GM12872 (cell line): ENCODE data around the gene MAP3K4.

Experiments
- TF ChIP-seq, protein P1 (sequence below): IDR thresholded peaks from 3 replicates; pipeline ENCODE4 v1.5.1; 2011; ENCODE audit warnings: low read depth, mild to moderate bottlenecking, low read length, moderate library complexity; ENCODE audit not compliant: insufficient read depth

The MAP3K4 gene

DNA sequence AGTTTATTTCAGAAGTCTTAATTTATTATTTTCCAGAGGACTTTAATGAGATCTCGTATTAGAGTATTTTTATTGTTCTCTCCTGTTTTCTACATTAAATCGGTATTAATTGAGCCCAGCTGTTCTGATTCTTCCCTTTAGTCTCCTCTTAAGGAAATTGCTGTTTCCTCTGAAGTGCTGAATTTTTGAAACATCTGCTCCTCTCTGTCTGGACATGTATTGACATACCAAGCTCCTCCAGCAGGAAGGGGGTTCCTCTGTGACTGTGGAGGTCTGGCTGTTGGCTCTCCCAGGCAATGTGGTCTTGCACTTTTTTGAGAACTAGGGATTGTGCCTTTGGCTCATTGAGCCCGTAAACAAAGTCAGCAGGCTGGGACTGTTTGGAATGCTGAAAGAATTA is 74.9 kb downstream of the MAP3K4 start:
- TF ChIP-seq, protein P1, sequence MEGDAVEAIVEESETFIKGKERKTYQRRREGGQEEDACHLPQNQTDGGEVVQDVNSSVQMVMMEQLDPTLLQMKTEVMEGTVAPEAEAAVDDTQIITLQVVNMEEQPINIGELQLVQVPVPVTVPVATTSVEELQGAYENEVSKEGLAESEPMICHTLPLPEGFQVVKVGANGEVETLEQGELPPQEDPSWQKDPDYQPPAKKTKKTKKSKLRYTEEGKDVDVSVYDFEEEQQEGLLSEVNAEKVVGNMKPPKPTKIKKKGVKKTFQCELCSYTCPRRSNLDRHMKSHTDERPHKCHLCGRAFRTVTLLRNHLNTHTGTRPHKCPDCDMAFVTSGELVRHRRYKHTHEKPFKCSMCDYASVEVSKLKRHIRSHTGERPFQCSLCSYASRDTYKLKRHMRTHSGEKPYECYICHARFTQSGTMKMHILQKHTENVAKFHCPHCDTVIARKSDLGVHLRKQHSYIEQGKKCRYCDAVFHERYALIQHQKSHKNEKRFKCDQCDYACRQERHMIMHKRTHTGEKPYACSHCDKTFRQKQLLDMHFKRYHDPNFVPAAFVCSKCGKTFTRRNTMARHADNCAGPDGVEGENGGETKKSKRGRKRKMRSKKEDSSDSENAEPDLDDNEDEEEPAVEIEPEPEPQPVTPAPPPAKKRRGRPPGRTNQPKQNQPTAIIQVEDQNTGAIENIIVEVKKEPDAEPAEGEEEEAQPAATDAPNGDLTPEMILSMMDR: no peak

DNA sequence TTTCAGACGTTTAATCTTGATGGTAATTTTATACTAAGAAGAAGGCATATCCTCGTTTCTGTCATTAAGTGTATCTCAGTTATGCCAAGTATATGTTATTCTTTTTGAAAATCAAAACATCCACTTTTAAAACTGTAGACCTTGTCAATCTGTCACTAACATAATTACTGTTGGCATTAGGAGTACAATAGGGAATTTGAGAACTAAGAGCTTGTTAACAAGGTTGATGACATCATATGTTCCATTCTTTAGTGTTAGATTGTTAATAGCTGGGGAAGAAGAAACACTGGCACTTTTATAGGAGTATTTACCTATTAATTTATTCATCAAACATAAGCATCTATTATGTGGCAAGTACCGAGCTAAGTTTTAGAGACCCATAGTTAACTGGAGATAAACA is 76.2 kb downstream of the MAP3K4 start:
- TF ChIP-seq, protein P1: no peak

DNA sequence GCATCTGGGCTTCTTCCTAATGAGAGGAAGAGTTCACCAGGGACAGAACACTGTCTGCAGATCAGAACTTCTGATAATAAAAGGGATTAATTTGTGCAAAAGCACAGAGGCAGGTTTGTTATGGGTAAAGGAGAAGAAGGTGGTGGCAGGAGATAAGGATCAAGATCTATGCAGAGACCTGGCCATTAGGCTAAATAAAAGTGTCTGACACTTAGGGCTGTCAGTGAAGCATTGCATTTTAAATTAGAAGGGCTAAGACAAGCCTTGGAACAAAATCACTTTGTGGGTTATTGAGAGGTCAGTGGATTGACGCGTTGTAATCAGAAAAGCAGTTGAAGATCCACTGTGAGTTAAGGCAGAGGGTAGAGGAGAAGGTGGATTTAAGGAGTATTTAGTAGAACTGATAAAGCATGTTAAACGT is 76.8 kb downstream of the MAP3K4 start:
- TF ChIP-seq, protein P1: no peak

DNA sequence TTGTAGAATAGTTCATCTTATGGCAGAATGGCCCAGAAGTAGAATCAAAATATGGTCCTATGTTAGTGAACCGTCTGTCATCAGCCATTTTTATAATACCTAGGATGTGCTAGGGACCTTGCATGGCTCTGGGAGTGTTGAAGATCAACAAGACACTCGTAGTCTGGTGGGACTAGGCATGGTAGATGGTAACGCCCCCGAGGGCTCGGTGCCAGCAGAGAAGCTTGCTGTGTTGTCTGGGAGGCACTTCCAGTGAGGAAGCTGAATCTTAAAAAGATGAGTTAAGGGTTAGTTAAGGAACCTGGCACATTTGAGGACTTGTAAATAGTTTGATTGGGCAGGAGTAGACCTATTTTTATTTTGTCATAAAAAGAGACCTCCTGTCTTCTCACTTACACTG is 82.4 kb downstream of the MAP3K4 start:
- TF ChIP-seq, protein P1: no peak

DNA sequence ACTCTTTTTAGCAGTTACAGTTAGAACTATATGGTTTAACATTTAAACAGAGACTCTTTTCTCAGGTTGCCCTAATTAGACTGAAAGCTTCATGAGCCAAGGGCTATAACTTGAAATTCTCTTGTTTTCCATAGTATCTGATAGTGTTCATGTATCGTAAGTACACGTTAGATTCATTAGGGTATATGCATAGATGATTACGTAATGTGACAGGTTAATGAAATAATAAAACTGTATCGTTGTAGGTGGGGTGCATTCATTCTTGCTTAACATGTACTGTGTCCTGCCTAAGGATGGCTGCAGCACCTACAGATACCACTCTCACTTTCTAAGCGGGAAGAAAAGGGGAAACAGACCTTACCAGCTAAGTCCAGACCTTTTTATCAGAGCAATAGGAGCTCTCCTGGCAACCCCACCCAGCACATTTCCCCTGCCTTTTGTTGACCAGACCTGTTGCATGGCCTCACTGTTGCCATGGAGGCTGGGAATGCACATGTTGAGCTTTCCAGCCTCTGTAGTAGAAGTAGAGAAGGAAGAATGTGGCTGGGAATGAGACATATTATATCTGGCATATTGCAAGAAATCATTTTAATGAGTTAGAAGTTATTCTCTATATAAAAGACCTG is 83.0 kb downstream of the MAP3K4 start:
- TF ChIP-seq, protein P1: no peak

DNA sequence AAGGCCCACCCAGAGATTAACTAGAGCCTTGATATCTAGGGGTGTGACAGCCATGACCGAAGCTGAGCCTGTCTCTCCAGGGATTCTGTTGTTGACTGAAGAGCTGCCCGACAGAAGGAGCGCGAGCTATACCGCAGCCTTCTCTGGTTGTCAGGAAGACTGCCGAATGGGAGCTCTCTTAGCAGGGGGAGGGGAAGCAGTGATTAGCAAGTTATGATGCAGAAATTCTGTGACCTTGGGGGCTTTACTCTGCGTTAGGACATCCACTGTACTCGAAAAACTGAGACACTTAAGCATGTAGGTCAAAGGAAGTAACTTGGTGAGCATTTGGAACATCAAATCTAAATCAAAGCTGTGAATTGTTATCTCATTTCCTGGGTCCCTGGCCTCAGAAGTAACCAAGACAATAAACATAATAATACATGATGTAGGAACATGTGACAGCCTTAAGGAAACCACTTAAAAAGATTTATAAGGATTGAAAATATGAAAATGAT is 84.7 kb downstream of the MAP3K4 start:
- TF ChIP-seq, protein P1: no peak

DNA sequence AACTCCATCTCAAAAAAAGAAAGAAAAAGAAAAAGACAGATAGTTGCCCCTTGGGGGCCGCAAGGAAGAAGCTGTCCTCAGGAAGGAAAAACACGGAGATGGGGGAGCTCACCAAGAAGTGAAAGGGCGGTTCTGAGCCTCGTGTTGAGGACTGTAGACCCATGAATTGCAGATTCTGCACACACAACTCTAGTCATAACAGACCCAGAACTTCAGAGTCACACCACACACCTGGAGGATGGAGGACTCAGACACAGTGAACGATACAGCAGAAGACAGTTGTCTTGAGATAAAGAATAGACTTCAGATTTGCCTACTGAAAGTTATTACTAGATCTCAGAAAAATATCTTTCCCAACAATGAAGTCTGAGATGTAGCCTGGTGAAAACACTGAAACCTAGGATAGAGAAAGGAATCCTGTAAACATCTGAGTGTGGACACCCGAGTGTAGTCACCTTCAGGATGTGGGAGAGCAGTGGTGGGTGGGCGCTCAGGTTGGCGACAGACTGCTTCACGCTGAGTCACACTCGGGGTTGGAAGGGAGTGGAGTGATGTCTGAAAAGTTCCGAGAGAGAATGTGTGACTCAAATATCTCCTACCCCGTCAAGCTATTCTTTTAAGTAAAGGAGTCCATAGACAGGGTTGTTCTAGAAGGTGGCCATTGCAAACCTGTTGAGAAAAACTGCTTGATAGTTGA is 88.1 kb downstream of the MAP3K4 start:
- TF ChIP-seq, protein P1: no peak
